Mesothelial cell of epicardium (in vitro differentiated cells): Measurements from ENCODE around the gene SSTR5. TPM values are rescaled to one million over a fixed set of nuclear protein-coding genes. Genes with fewer than 3 reads are reported as not detected.

Experiments used
- DNase-seq, 2 experiments: peaks; one replicate each; pipeline ENCODE4 v3.0.0; 2021; ENCODE audit warnings: low spot score in 2 of 2; ENCODE audit not compliant: unreplicated experiment in 2 of 2
- H3K27ac Mint-ChIP-seq: 2 replicates; pipeline ENCODE4 v1.8.0; 2021; ENCODE audit warnings: mixed read lengths
- H3K27me3 Mint-ChIP-seq: 2 replicates; pipeline ENCODE4 v1.8.0; 2021; ENCODE audit warnings: low read depth, mixed read lengths
- H3K36me3 Mint-ChIP-seq: 2 replicates; pipeline ENCODE4 v1.8.0; 2021; ENCODE audit warnings: mixed read lengths
- H3K4me1 Mint-ChIP-seq: 2 replicates; pipeline ENCODE4 v1.8.0; 2021; ENCODE audit warnings: mixed read lengths
- H3K4me3 Mint-ChIP-seq: 2 replicates; pipeline ENCODE4 v1.8.0; 2021; ENCODE audit warnings: mild to moderate bottlenecking, moderate library complexity, mixed read lengths
- H3K9me3 Mint-ChIP-seq: 2 replicates; pipeline ENCODE4 v1.8.0; 2021; ENCODE audit warnings: mixed read lengths
- total RNA-seq: library from RNA; stranded (reverse); gene quantifications from 3 replicates; pipeline ENCODE4 v1.2.1, GENCODE V29; 2021
- TF ChIP-seq, protein P1 (sequence below): fragments of 200-600 bp; sonication (generic); IDR thresholded peaks from one replicate; pipeline ENCODE4 v1.5.0; 2021; ENCODE audit warnings: antibody characterized with exemption; ENCODE audit not compliant: unreplicated experiment

The SSTR5 gene
- total RNA-seq, 1 donor from 2014 or later, result not detected

DNA sequence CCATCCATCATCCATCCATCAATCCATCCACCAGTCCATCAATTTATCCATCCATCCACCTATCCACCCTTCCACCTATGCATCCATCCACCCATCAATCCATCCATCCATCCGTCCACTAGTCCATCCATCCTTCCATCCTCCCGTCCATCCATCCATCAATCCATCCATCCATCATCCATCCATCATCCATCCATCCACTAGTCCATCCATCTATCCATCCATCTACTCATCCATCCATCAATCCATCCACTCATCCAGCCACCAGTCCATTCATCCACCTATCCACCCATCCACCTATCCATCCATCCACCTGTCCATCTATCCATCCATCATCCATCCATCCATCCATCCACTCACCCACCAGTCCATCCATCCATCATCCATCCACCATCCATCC is 39.9 kb upstream of the SSTR5 start:
- TF ChIP-seq, protein P1, sequence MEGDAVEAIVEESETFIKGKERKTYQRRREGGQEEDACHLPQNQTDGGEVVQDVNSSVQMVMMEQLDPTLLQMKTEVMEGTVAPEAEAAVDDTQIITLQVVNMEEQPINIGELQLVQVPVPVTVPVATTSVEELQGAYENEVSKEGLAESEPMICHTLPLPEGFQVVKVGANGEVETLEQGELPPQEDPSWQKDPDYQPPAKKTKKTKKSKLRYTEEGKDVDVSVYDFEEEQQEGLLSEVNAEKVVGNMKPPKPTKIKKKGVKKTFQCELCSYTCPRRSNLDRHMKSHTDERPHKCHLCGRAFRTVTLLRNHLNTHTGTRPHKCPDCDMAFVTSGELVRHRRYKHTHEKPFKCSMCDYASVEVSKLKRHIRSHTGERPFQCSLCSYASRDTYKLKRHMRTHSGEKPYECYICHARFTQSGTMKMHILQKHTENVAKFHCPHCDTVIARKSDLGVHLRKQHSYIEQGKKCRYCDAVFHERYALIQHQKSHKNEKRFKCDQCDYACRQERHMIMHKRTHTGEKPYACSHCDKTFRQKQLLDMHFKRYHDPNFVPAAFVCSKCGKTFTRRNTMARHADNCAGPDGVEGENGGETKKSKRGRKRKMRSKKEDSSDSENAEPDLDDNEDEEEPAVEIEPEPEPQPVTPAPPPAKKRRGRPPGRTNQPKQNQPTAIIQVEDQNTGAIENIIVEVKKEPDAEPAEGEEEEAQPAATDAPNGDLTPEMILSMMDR, result no peak
- no peak for DNase-seq
- no peak overlapping the region for H3K4me3 Mint-ChIP-seq
- no peak overlapping the region for H3K27ac Mint-ChIP-seq
- H3K36me3 Mint-ChIP-seq, result no peaks in the 10 kb centered on the region
- no peaks in the 10 kb centered on the region for H3K9me3 Mint-ChIP-seq
- no peaks in the 10 kb centered on the region for H3K27me3 Mint-ChIP-seq
- peaks cover 14% of the 10 kb centered on the region for H3K4me1 Mint-ChIP-seq

DNA sequence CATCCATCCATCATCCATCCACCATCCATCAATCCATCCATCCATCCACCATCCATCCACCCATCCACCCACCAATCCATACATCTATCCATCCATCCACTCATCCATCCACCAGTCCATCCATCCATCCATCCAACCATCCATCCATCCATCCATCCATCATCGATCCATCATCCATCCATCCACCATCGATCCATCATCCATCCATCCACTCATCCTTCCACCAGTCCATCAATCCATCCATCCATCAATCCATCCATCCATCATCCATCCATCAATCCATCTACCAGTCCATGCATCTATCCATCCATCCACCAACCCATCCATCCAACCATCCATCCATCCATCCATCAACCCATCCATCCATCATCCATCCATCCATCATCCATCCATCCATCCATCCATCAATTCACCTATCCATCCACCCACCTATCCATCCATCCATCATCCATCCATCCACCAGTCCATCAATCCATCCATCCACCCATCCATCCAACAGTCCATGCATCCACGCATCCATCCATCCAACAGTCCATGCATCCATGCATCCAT is 39.3 kb upstream of the SSTR5 start:
- Mint-ChIP-seq H3K4me3 (no peak overlapping the region), H3K27ac (no peak overlapping the region), H3K27me3 (no peaks in the 10 kb centered on the region), H3K9me3 (no peaks in the 10 kb centered on the region), H3K4me1 (peaks cover 14% of the 10 kb centered on the region), H3K36me3 (no peaks in the 10 kb centered on the region)
- TF ChIP-seq, protein P1, result no peak
- DNase-seq, result no peak

DNA sequence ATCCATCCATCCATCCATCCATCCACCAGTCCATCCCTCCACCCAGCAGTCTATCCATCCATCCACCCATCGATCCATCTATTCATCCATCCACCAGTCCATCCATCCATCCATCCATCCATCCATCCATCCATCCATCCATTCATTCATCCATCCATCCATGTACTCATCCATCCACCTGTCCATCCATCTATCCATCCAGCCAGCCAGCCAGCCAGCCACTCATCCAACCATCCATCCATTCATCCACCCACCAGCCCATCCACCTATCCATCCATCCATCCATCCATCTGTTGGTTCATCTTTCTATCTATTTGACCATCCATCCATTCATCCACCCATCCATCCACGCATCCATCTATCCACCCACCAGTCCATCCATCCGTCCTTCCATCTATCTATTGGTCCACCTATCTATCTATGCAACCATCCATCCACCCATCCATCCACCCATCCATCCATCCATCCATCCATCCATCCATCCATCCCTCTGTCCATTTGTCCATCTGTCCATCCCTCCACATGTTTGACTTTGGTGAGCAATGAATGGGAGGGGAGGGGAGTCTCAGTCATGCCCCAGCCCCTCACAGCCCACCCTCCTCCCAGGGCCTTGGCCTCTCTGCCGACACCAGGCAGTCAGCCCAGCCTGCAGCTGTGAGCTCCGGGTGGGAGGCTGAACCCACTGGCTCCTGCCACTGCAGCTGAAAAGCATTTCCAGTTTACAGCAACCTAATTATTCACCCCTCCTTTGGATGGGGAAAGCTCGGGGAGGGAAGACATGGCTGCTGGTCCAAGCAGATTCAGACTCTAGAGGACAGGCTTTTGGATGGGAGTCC is 38.1 kb upstream of the SSTR5 start:
- Mint-ChIP-seq H3K36me3 (no peaks in the 10 kb centered on the region), H3K27me3 (no peaks in the 10 kb centered on the region), H3K27ac (no peak overlapping the region), H3K4me1 (peaks cover 12% of the 10 kb centered on the region), H3K4me3 (no peak overlapping the region), H3K9me3 (no peaks in the 10 kb centered on the region)
- DNase-seq, result no peak
- TF ChIP-seq, protein P1, result no peak

DNA sequence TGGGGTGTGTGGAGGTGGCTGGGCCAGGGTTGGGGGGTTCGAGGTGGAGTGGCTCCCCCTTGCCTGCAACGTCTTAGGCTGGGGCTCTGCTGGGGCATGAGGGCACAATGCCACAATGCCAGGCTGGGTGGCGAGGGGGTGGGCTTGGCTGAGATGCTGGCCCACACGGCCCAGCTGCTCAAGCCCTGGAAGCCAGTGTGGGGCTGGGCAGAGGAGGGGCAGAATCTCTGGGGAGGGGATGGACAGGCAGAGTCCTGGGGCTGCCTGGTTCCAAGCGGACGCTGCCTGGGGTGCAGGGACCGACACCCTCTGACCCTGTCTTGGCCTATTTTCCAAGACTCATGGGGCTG is 37.5 kb upstream of the SSTR5 start:
- no peak for DNase-seq
- TF ChIP-seq, protein P1, result no peak
- Mint-ChIP-seq H3K27ac (no peak overlapping the region), H3K4me1 (peaks cover 11% of the 10 kb centered on the region), H3K36me3 (no peaks in the 10 kb centered on the region), H3K27me3 (no peaks in the 10 kb centered on the region), H3K4me3 (no peak overlapping the region), H3K9me3 (no peaks in the 10 kb centered on the region)

DNA sequence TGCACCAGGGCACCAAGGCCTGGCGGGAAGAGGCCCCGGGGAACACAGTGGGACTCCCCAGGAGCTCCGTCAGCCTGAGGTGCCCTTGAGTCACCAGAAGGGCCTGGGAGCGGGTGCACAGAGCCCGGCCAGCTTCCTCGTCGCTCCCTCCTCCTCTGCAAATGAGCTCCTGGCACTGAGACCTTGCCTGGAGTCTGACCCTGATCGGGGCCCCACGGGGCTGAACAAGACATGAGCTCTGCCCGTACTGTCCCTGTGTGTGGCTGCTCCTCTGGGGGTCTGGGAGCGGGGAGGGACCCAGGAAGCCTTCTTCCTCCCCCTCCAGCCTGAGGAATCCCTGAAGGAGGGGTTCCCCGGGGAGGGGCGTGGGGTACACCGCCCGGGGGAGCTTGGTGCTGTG is 36.4 kb upstream of the SSTR5 start:
- Mint-ChIP-seq H3K36me3 (no peaks in the 10 kb centered on the region), H3K4me1 (peaks cover 11% of the 10 kb centered on the region), H3K27me3 (no peaks in the 10 kb centered on the region), H3K27ac (no peak overlapping the region), H3K9me3 (no peaks in the 10 kb centered on the region), H3K4me3 (no peak overlapping the region)
- no peak for DNase-seq
- TF ChIP-seq, protein P1, result no peak
